K562 (cell line): ENCODE measurements around the gene TMEM63A. TPM values are rescaled to one million over a fixed set of nuclear protein-coding genes. Genes with fewer than 3 reads are reported as not detected.

Experiments
- ATF6 ChIP-seq: sonication (generic); formaldehyde crosslinking; IDR thresholded peaks from 2 replicates; pipeline ENCODE4 v1.4.0; 2020; ENCODE audit warnings: mild to moderate bottlenecking, missing genetic modification reagents
- BMI1 ChIP-seq: fragments of 150-350 bp; IDR thresholded peaks from 2 replicates; pipeline ENCODE4 v1.6.1; 2014; ENCODE audit warnings: low read length
- CC2D1A ChIP-seq: fragments of 450-650 bp; IDR thresholded peaks from 2 replicates; pipeline ENCODE4 v1.6.1; 2017; ENCODE audit warnings: mild to moderate bottlenecking
- CTBP1 ChIP-seq: fragments of 450-650 bp; IDR thresholded peaks from 2 replicates; pipeline ENCODE4 v1.6.1; 2016; ENCODE audit warnings: borderline replicate concordance
- HDAC8 ChIP-seq: fragments of 450-650 bp; IDR thresholded peaks from 2 replicates; pipeline ENCODE4 v1.6.1; 2016; ENCODE audit warnings: mild to moderate bottlenecking, missing genetic modification characterization, moderate library complexity, missing compliant biosample characterization
- MECOM ChIP-seq: fragments of 250-450 bp; sonication (Bioruptor Pico); IDR thresholded peaks from 2 replicates; pipeline ENCODE4 v1.8.0; 2022; ENCODE audit warnings: inconsistent platforms
- NFE2 ChIP-seq: IDR thresholded peaks from 2 replicates; pipeline ENCODE4 v1.6.1; 2014; ENCODE audit warnings: antibody characterized with exemption, low read depth
- NR2C2 ChIP-seq, 2 experiments: fragments of 200-800 bp in 1 of 2; sonication (Bioruptor generic) in 1 of 2; sonication (generic) in 1 of 2; formaldehyde crosslinking in 1 of 2; IDR thresholded peaks; 2 replicates each; pipeline versions ENCODE4 v1.6.1 to v1.8.0; 2016 to 2022; ENCODE audit warnings: mild to moderate bottlenecking in 1 of 2, missing compliant biosample characterization in 1 of 2, missing genetic modification characterization in 1 of 2, missing genetic modification reagents in 1 of 2
- SAP30 ChIP-seq: fragments of 200-600 bp; sonication (generic); IDR thresholded peaks from 2 replicates; pipeline ENCODE4 v1.6.1; 2012; ENCODE audit warnings: borderline replicate concordance, low read depth, mild to moderate bottlenecking, moderate library complexity, low read length, control low read depth, inconsistent platforms; ENCODE audit not compliant: insufficient read depth, poor library complexity, severe bottlenecking
- SMARCA5 ChIP-seq: fragments of 450-650 bp; IDR thresholded peaks from 2 replicates; pipeline ENCODE4 v1.6.1; 2016
- THAP7 ChIP-seq: fragments of 250-450 bp; sonication (Bioruptor Pico); IDR thresholded peaks from 2 replicates; pipeline ENCODE4 v1.5.0; 2021
- TRIM24 ChIP-seq, 2 experiments: fragments of 450-650 bp; IDR thresholded peaks; 2 replicates each; pipeline ENCODE4 v1.6.1; 2016
- U2AF2 ChIP-seq: fragments of 200-400 bp; formaldehyde crosslinking; optimal IDR thresholded peaks from 2 replicates; pipeline ENCODE3; 2017; ENCODE audit warnings: low read depth, mild to moderate bottlenecking, low read length
- UBTF ChIP-seq, 2 experiments: IDR thresholded peaks; 2 replicates each; pipeline ENCODE4 v1.6.1; 2012; ENCODE audit warnings: improper control_type of control experiment in 2 of 2, low read depth in 2 of 2, low read length in 2 of 2, borderline replicate concordance in 1 of 2
- YY1 ChIP-seq, 3 experiments: IDR thresholded peaks; 2 replicates each; pipeline ENCODE4 v1.6.1; 2011; ENCODE audit warnings: low read length in 2 of 3, mild to moderate bottlenecking in 2 of 3, moderate library complexity in 2 of 3, borderline replicate concordance in 1 of 3, control low read depth in 1 of 3, low read depth in 1 of 3; ENCODE audit not compliant: insufficient read depth in 3 of 3, insufficient replicate concordance in 2 of 3, control insufficient read depth in 1 of 3, insufficient read length in 1 of 3; ENCODE audit errors: extremely low read depth in 1 of 3
- ZNF23 ChIP-seq: fragments of 250-450 bp; sonication (Bioruptor Pico); IDR thresholded peaks from 2 replicates; pipeline ENCODE4 v1.4.0; 2020; ENCODE audit warnings: mild to moderate bottlenecking
- ZNF398 ChIP-seq: fragments of 250-450 bp; sonication (Bioruptor Pico); IDR thresholded peaks from 2 replicates; pipeline ENCODE4 v1.8.0; 2021; ENCODE audit warnings: moderate library complexity, mild to moderate bottlenecking, inconsistent platforms
- polyA plus RNA-seq, 8 experiments: library from polyadenylated mRNA; depleted of rRNA in 4 of 8; stranded (reverse) in 5 of 8; unstranded in 3 of 8; fragments of >200 nt; fragmentation: Nextera tagmentation in 2 of 8; fragmentation: Illumina TruSeq in 1 of 8; extraction: Ambion mirVana in 2 of 8; extraction: Trizol in 1 of 8; gene quantifications; 2 replicates each; pipeline versions ENCODE4 v1.2.1 to v1.2.3, GENCODE V29; 2011 to 2014; ENCODE audit warnings: inconsistent platforms in 1 of 8, missing spikeins in 1 of 8
- total RNA-seq, 7 experiments: library from RNA; depleted of rRNA in 6 of 7; stranded (reverse); fragments of >200 nt in 6 of 7; fragmentation: Illumina TruSeq in 2 of 7; extraction: Trizol in 2 of 7; gene quantifications; 2 replicates each; pipeline versions ENCODE4 v1.2.1 to v1.2.3, GENCODE V29; 2011 to 2021; ENCODE audit warnings: low replicate concordance in 1 of 7

TMEM63A gene
- total and polyA plus RNA-seq, 9 of the 15 experiments (the other 6 are each of a cell fraction or from before 2014, with no cell fraction given) = 2.0 to 54.6 (median 17.5) TPM

- no peak for TF ChIP-seq ZNF398
- no peak for TF ChIP-seq U2AF2
- no peak for TF ChIP-seq THAP7 (CRISPR knock-in tag)
- TF ChIP-seq ATF6 (CRISPR knock-in tag) = no peak; the same call in 1 of the 2 replicates
- peak in 1 of 2 experiments; percentile 77; a peak in 1 of 4 replicates for TF ChIP-seq UBTF (IDR thresholded peaks at IDR 0.05; ENCODE audit: borderline replicate concordance in 1 of 2, low read depth in 2 of 2, low read length in 2 of 2)
- TF ChIP-seq SMARCA5 = no peak
- TF ChIP-seq BMI1 = no peak
- TF ChIP-seq YY1 (IDR thresholded peaks at IDR 0.05; ENCODE audit: borderline replicate concordance in 1 of 3, control insufficient read depth in 1 of 3, extremely low read depth in 1 of 3, insufficient read depth in 3 of 3, insufficient read length in 1 of 3, insufficient replicate concordance in 2 of 3, low read depth in 1 of 3, low read length in 2 of 3) = peak in 1 of 3 experiments; percentile 39
- TF ChIP-seq MECOM (CRISPR knock-in tag) = no peak
- TF ChIP-seq CTBP1 = no peak
- 0 out of 2 replicates have a peak, but pooled peaks have one; percentile 33 for TF ChIP-seq CC2D1A
- no peak for TF ChIP-seq ZNF23 (CRISPR knock-in tag)
- TF ChIP-seq NFE2 = no peak
- no peak for TF ChIP-seq NR2C2 (CRISPR knock-in tag; IDR thresholded peaks at IDR 0.05)
- 0 out of 2 replicates have a peak, but pooled peaks have one; percentile 11 for TF ChIP-seq NR2C2 (tag; IDR thresholded peaks at IDR 0.05)
- TF ChIP-seq HDAC8 = no peak
- TF ChIP-seq TRIM24 (IDR thresholded peaks at IDR 0.05) = no peak
- no peak for TF ChIP-seq SAP30
Measured at GRCh38 chr1:225881081-225881958, 860 bp downstream of the TMEM63A start (continued).
